A549 (cell line): Measurements from ENCODE around the gene PRRG1. TPM values are rescaled to one million over a fixed set of nuclear protein-coding genes. Genes with fewer than 3 reads are reported as not detected.

Experiments
- ATAC-seq, 2 experiments: fragments of 200-7000 bp in 1 of 2; fragments of >200 bp in 1 of 2; cut with Nextera tagmentation in 1 of 2; cut with Tn5 transposase in 1 of 2; 3 replicates each; pipeline versions ENCODE4 v1.8.0 to v1.9.1; 2018 to 2020; ENCODE audit warnings: mild to moderate bottlenecking in 1 of 2, moderate library complexity in 1 of 2
- CTCF ChIA-PET: fragments of 300-600 bp; sonication (Branson Sonifier 250); formaldehyde crosslinking; extraction: SDS; loops from one replicate; lab custom pipeline; 2021; ENCODE audit warnings: antibody characterized with exemption, inconsistent platforms; lab: Yijun Ruan, JAX
- POLR2A ChIA-PET: fragments of 350-600 bp; formaldehyde crosslinking; extraction: SDS; loops from one replicate; lab custom pipeline; 2021; ENCODE audit warnings: antibody characterized with exemption, inconsistent platforms; lab: Yijun Ruan, JAX
- DNase-seq, 2 experiments: peaks; one replicate each; pipeline versions ENCODE4 v3.0.0 to v3.0.0-alpha.2; 2011 to 2016; ENCODE audit warnings: low read depth in 1 of 2, low spot score in 1 of 2
- FAIRE-seq: peaks from 2 replicates; lab custom pipeline; 2011; peaks lifted over from hg19 to GRCh38; lab: Jason Lieb, UNC
- H3K27ac ChIP-seq, 2 experiments: fragments of >200 bp; sonication (Bioruptor Twin); formaldehyde crosslinking; 3 replicates each; pipeline ENCODE4 v1.5.1; 2016 to 2017
- H3K4me1 ChIP-seq: fragments of >200 bp; sonication (Bioruptor Twin); formaldehyde crosslinking; 3 replicates; pipeline ENCODE4 v1.6.1; 2016
- H3K4me2 ChIP-seq: fragments of >200 bp; sonication (Bioruptor Twin); formaldehyde crosslinking; 3 replicates; pipeline ENCODE4 v1.6.1; 2016
- H3K4me3 ChIP-seq: fragments of >200 bp; sonication (Bioruptor Twin); formaldehyde crosslinking; 3 replicates; pipeline ENCODE4 v1.5.1; 2016
- H3K9me3 ChIP-seq: fragments of >200 bp; sonication (Bioruptor Twin); formaldehyde crosslinking; 3 replicates; pipeline ENCODE4 v1.6.1; 2016
- ATOH8 ChIP-seq: fragments of 250-450 bp; sonication (Bioruptor Pico); IDR thresholded peaks from 2 replicates; pipeline ENCODE4 v1.5.0; 2020; ENCODE audit warnings: low read depth, mild to moderate bottlenecking, moderate library complexity
- BCL3 ChIP-seq: fragments of >200 bp; sonication (Bioruptor Twin); formaldehyde crosslinking; IDR thresholded peaks from 3 replicates; pipeline ENCODE4 v1.6.1; 2016
- CBX2 ChIP-seq: fragments of 200-600 bp; sonication (generic); IDR thresholded peaks from 2 replicates; pipeline ENCODE4 v1.6.1; 2016; ENCODE audit warnings: low read depth, mild to moderate bottlenecking, borderline replicate concordance
- EHMT2 ChIP-seq: fragments of 200-600 bp; sonication (generic); IDR thresholded peaks from 2 replicates; pipeline ENCODE4 v1.6.1; 2016; ENCODE audit warnings: antibody characterized with exemption, low read depth, mild to moderate bottlenecking, moderate library complexity
- ELK1 ChIP-seq: fragments of 150-350 bp; IDR thresholded peaks from 2 replicates; pipeline ENCODE4 v1.6.1; 2014; ENCODE audit warnings: low read depth, mild to moderate bottlenecking, low read length
- FOSB ChIP-seq: fragments of 250-450 bp; sonication (Bioruptor Pico); IDR thresholded peaks from 2 replicates; pipeline ENCODE4 v1.5.0; 2020; ENCODE audit warnings: mild to moderate bottlenecking, moderate library complexity
- FOXS1 ChIP-seq: fragments of 250-450 bp; sonication (Bioruptor Pico); IDR thresholded peaks from 2 replicates; pipeline ENCODE4 v1.5.0; 2020; ENCODE audit warnings: mild to moderate bottlenecking, moderate library complexity
- HDAC2 ChIP-seq: fragments of 200-600 bp; sonication (generic); IDR thresholded peaks from 2 replicates; pipeline ENCODE4 v1.6.1; 2016
- HOXA7 ChIP-seq: fragments of 250-450 bp; sonication (Bioruptor Pico); IDR thresholded peaks from 2 replicates; pipeline ENCODE4 v1.5.0; 2020; ENCODE audit warnings: mild to moderate bottlenecking, moderate library complexity
- HOXB13 ChIP-seq: fragments of 250-450 bp; sonication (Bioruptor Pico); IDR thresholded peaks from 2 replicates; pipeline ENCODE4 v1.5.0; 2020; ENCODE audit warnings: low read depth, mild to moderate bottlenecking, moderate library complexity
- HOXB5 ChIP-seq: fragments of 250-450 bp; sonication (Bioruptor Pico); IDR thresholded peaks from 2 replicates; pipeline ENCODE4 v1.5.0; 2020; ENCODE audit warnings: mild to moderate bottlenecking, moderate library complexity
- JUN ChIP-seq, 2 experiments: fragments of >200 bp; sonication (Bioruptor Twin); formaldehyde crosslinking; IDR thresholded peaks; 2 replicates in 1 of 2; 3 replicates in 1 of 2; pipeline ENCODE4 v1.6.1; 2016 to 2017
- JUNB ChIP-seq: fragments of >200 bp; sonication (Bioruptor Twin); formaldehyde crosslinking; IDR thresholded peaks from 2 replicates; pipeline ENCODE4 v1.6.1; 2016
- NFE2L2 ChIP-seq: fragments of 150-350 bp; conservative IDR thresholded peaks from 2 replicates; pipeline ENCODE4 v1.6.1; 2014; ENCODE audit warnings: low read length
- NPAS2 ChIP-seq: fragments of 250-450 bp; sonication (Bioruptor Pico); IDR thresholded peaks from 2 replicates; pipeline ENCODE4 v1.8.0; 2022; ENCODE audit warnings: mild to moderate bottlenecking, moderate library complexity, borderline replicate concordance
- PHF8 ChIP-seq: fragments of 200-600 bp; sonication (generic); IDR thresholded peaks from 2 replicates; pipeline ENCODE4 v1.6.1; 2016; ENCODE audit warnings: low read depth, mild to moderate bottlenecking, antibody characterized with exemption, moderate library complexity, borderline replicate concordance
- RNF2 ChIP-seq: fragments of 200-600 bp; sonication (generic); IDR thresholded peaks from 2 replicates; pipeline ENCODE4 v1.6.1; 2016; ENCODE audit warnings: low read depth, mild to moderate bottlenecking, antibody characterized with exemption, moderate library complexity, borderline replicate concordance
- TP53 ChIP-seq: fragments of 250-450 bp; sonication (Bioruptor Pico); IDR thresholded peaks from 2 replicates; pipeline ENCODE4 v1.5.0; 2021; ENCODE audit warnings: mild to moderate bottlenecking, moderate library complexity
- ZC3H11A ChIP-seq: fragments of 450-650 bp; IDR thresholded peaks from 2 replicates; pipeline ENCODE4 v1.6.1; 2014; ENCODE audit warnings: antibody characterized with exemption, mild to moderate bottlenecking
- ZFP36 ChIP-seq: fragments of 450-650 bp; IDR thresholded peaks from 2 replicates; pipeline ENCODE4 v1.6.1; 2014; ENCODE audit warnings: borderline replicate concordance; ENCODE audit not compliant: partially characterized antibody
- ZSCAN20 ChIP-seq: fragments of 250-450 bp; sonication (Bioruptor Pico); IDR thresholded peaks from 2 replicates; pipeline ENCODE4 v1.8.0; 2022; ENCODE audit warnings: mild to moderate bottlenecking, moderate library complexity
- WGBS: methylation state at CpG from one replicate; pipeline ENCODE4 v1.1.6; 2017; ENCODE audit errors: missing lambda C conversion rate; 5-methylcytosine and 5-hydroxymethylcytosine counted together
- polyA plus RNA-seq, 4 experiments: library from polyadenylated mRNA; depleted of rRNA in 3 of 4; stranded (reverse); fragments of >200 nt; fragmentation: RNase III in 1 of 4; extraction: RNeasy Plus Mini Kit Qiagen cat#74134 plus additional on column Dnase treatment in 1 of 4; gene quantifications; 2 replicates in 3 of 4; 3 replicates in 1 of 4; pipeline ENCODE4 v1.2.3, GENCODE V29; 2011 to 2017
- TF ChIP-seq, protein P1 (sequence below): fragments of >200 bp; sonication (Bioruptor Twin); formaldehyde crosslinking; IDR thresholded peaks from 2 replicates; pipeline ENCODE4 v1.6.1; 2016
- TF ChIP-seq, protein P2 (sequence below): fragments of 450-650 bp; IDR thresholded peaks from 2 replicates; pipeline ENCODE4 v1.6.1; 2014; ENCODE audit warnings: antibody characterized with exemption
- TF ChIP-seq, protein P3 (sequence below): IDR thresholded peaks from 2 replicates; pipeline ENCODE4 v1.6.1; 2012

Gene PRRG1
- polyA plus RNA-seq, 2 of the 4 experiments (the other 2 are of a cell fraction) = 5.0 to 15.9 TPM

DNA sequence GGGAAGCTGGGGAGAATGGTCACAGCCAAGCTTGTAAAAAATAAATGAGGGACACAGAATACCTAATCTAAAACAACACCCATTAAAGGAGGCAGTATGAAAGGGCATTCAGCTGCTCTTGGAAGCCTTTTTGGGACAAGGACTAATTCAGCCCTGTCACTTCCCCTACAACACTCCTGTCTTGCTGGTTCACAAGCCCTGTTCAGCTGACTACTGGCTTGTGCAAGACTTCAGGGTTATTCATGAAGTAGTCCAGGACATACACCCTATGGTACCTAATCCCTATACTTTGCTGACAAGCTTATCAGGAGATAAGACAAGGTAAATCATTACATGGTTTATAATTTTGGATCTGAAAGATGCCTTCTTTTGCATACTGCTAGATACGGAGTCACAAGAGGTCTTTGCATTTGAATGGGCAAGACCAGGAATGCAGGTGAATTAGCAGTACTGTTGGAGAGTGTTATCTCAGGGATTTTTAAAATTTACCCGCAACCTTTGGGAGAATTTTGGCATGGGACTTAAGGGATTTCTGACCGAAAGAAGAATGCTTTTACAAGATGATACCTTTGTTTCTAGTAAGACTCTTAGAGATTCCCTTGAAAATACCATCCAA is 119.1 kb downstream of the PRRG1 start:
- H3K4me1 ChIP-seq = no peaks in the 10 kb centered on the region
- DNase-seq (no peak), ATAC-seq (no peak), FAIRE-seq (no peak)
- ChIA-PET CTCF (no interaction called here), POLR2A (no interaction called here)
- TF ChIP-seq PHF8 (no peak), BCL3 (no peak), RNF2 (no peak), ELK1 (no peak), HOXB13 (CRISPR knock-in tag) (no peak), JUNB (no peak)
- TF ChIP-seq, protein P1, sequence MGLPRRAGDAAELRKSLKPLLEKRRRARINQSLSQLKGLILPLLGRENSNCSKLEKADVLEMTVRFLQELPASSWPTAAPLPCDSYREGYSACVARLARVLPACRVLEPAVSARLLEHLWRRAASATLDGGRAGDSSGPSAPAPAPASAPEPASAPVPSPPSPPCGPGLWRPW = no peak
- no peak overlapping the region for H3K27ac ChIP-seq
- H3K4me3 ChIP-seq = no peak overlapping the region
- H3K9me3 ChIP-seq = no peaks in the 10 kb centered on the region
- H3K4me2 ChIP-seq = no peak overlapping the region
- 97% methylated on average over 3 of the region's 3 CpGs for WGBS

GRCh38 chrX:37470711-37471110 is 121.5 kb downstream of the PRRG1 start:
- no peak for ATAC-seq
- Histone ChIP-seq H3K4me2 (no peak overlapping the region), H3K4me1 (no peaks in the 10 kb centered on the region), H3K9me3 (no peaks in the 10 kb centered on the region), H3K4me3 (no peak overlapping the region), H3K27ac (no peak overlapping the region)
- CTCF ChIA-PET = no interaction called here
- TF ChIP-seq, protein P2, sequence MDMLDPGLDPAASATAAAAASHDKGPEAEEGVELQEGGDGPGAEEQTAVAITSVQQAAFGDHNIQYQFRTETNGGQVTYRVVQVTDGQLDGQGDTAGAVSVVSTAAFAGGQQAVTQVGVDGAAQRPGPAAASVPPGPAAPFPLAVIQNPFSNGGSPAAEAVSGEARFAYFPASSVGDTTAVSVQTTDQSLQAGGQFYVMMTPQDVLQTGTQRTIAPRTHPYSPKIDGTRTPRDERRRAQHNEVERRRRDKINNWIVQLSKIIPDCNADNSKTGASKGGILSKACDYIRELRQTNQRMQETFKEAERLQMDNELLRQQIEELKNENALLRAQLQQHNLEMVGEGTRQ = no peak
- TF ChIP-seq HOXB5 (CRISPR knock-in tag) (no peak), FOXS1 (no peak), HOXA7 (CRISPR knock-in tag) (no peak), RNF2 (no peak), NPAS2 (no peak), NFE2L2 (no peak), HDAC2 (no peak), ZC3H11A (no peak), CBX2 (no peak), EHMT2 (no peak), FOSB (CRISPR knock-in tag) (no peak), ATOH8 (CRISPR knock-in tag) (no peak), ZSCAN20 (CRISPR knock-in tag) (no peak), ZFP36 (no peak), JUN (IDR thresholded peaks at IDR 0.05) (no peak), PHF8 (no peak), TP53 (CRISPR knock-in tag) (no peak)
- TF ChIP-seq, protein P3, sequence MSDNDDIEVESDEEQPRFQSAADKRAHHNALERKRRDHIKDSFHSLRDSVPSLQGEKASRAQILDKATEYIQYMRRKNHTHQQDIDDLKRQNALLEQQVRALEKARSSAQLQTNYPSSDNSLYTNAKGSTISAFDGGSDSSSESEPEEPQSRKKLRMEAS = no peak
- WGBS = 88% methylated on average over 3 of the region's 3 CpGs
- FAIRE-seq = no peak
- no peak for DNase-seq
- POLR2A ChIA-PET = no interaction called here
